ENCODE data around the gene NDP. TPM values are rescaled to one million over a fixed set of nuclear protein-coding genes. Genes with fewer than 3 reads are reported as not detected.
A peak's percentile ranks its signal among the peaks of the same experiment; 100 is the strongest.
"Not testable (repeated sequence)": the region's sequence is repeated elsewhere in the genome, so short reads cannot be mapped to it uniquely, and the experiment has no call there.

The NDP gene
- total RNA-seq, 1 experiment from 2014 or later = 0.08 TPM

DNA sequence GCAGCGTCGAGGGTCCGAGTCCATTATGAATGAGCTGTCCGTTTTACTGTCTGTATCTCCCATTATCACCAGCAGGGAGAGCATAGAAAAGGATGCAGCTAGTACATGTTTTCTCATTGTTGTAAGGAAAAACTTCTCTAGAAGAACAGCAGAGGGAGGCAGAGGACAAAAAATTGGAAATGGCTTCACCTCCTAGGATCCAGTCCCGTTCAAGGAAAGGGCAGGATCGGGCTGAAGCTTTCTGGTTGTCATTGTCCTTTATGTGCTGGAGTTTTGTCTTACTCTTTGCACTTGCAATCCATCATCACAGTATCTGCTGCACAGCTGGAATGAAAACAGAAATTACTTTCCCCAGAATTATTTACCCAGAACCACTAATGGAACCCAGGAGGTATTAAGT lies 14.7 kb downstream of the NDP start:
- peak; percentile 27 to 71 for DNase-seq
- Histone ChIP-seq H3K4me3 (no peak overlapping the region), H3K36me3 (no peaks in the 10 kb centered on the region), H3K27ac (no peak overlapping the region), H3K27me3 (no peaks in the 10 kb centered on the region), H3K4me1 (no peaks in the 10 kb centered on the region), H3K9me3 (replicated peaks) (no peaks in the 10 kb centered on the region)

DNA sequence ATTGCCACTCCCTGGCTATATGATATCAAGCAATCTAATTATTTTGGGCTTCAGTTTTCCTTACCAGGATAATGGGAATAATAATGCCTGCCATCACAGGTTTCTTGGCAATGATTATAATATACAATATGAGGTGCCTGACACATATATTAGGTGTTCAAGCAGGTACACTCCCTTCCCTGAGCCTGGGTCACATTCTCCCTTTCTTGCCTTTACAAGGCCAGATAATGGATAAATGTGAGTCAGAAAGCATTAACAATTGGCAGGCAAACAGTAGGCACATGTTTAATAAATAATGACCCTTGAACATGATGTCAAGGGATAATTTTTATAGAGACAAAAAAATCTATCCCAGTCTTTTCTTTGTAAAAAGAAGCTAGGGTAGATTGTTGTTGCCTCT lies 17.2 kb downstream of the NDP start:
- Histone ChIP-seq H3K9me3 (replicated peaks) (no peaks in the 10 kb centered on the region), H3K4me3 (no peak overlapping the region), H3K27ac (no peak overlapping the region), H3K4me1 (no peaks in the 10 kb centered on the region), H3K36me3 (no peaks in the 10 kb centered on the region), H3K27me3 (no peaks in the 10 kb centered on the region)
- DNase-seq = no peak

DNA sequence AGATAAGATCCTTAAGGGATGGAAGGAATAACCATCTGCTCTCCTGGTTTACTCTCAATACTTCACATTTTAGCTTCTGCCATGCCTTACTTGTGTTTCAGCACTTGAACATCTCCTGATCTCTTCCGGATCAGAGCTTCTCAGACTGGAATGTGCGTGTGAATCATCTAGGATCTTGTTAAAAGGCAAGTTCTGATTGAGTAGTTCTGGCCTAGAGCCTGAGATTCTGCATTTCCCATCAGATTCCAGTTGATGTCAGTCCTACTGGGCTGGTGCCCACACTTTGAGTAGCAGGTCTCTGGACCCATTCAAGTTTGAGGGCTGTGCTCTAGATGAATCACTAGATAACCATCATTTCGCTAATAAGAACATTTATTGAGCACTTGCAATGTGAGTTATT lies 20.0 kb downstream of the NDP start:
- no peaks in the 10 kb centered on the region for H3K9me3 ChIP-seq (replicated peaks)
- no peaks in the 10 kb centered on the region for H3K4me1 ChIP-seq
- H3K27me3 ChIP-seq = no peaks in the 10 kb centered on the region
- H3K4me3 ChIP-seq = no peak overlapping the region
- DNase-seq = no peak
- H3K36me3 ChIP-seq = no peaks in the 10 kb centered on the region
- H3K27ac ChIP-seq = no peak overlapping the region

DNA sequence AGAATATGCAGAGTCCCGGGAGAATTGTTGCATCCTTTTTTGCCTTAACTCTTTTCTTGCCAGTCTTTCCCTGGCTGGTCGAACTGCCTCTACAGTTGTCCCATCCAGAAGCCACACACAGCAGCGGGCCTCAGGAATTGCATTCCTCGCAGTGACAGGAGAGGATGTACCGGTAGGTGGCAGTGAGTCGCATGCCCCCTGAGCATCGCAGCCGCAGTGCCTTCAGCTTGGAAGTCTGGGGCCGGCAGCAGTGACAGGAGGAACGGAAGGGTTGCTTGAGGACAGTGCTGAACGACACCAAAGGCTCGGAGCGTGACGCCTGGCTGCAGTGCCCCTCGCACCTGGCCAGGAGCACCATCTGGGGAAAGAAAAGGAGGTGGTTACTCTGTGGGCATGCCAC lies 23.5 kb downstream of the NDP start:
- peak in 1 of 2 experiments; percentile 5 for DNase-seq
- no peak overlapping the region for H3K4me3 ChIP-seq
- H3K36me3 ChIP-seq = no peaks in the 10 kb centered on the region
- H3K9me3 ChIP-seq (replicated peaks) = no peaks in the 10 kb centered on the region
- no peaks in the 10 kb centered on the region for H3K27me3 ChIP-seq
- no peak overlapping the region for H3K27ac ChIP-seq
- no peaks in the 10 kb centered on the region for H3K4me1 ChIP-seq

DNA sequence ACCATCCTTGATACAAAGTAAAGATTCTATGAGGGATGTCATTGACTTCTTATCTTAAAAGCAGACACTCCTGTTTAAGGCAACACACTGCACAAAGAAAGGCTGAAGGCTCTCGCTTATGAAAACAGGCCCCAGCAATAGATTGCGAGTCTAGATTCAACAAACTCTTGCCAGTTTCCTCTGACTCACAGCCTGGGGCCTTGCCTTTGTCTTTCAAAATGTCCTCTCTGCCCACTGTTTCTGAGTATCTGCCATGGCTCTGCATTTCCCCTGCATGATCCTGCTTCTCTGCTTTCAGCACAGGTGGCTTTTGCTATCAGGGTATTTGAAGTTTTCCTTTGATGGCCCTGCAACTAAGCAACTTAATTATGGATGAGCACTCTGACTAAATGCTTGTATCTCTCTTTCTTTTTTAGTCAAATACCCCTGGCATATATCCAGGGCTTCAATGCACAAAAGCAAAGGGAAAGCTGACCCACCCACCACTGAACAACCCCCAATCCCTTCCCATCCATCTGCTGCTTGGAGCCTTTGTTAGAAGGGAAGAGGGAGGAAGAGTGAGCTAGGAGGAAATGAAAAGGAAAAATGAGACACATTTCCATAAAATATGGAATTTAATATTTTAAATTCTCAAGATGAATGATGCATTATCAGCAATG lies 32.2 kb downstream of the NDP start:
- H3K27ac ChIP-seq = no peak overlapping the region
- DNase-seq = no peak

DNA sequence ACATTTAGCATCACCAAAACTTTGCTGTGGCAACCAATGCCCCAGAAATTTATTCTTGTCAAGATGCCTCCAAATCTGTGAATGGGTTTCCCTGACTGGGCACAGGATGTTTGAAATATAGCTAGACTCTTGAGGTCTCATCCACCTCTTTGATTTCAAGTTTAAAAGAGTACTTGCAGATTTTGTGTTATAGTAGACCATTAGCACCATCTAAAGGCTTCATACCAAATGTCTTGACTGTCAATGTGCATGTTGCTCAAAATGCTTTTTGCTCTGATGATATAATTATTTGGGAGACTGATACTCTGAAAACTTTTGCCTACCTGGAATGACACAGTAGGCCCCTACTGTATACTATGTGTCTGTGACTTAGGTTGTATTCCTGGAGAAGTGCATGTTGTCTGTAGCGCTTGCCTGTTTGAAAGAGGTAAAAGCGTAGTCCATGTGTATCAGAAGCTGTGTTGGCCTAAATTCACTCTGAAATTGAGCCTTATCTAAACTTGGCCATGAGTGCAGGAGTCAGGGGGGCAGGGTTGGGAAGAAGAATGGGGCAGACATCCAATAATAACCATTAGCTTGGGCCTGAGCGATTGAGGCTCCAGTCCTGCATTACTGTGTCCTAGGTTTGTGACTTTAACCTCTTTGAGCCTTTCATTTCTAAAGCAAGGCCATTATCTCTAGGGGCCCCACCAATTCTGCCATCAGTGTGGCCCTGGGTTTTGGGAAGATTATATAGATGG lies 33.8 kb downstream of the NDP start:
- no peak for DNase-seq
- H3K27ac ChIP-seq = no peak overlapping the region
- no peak overlapping the region for H3K4me3 ChIP-seq
- no peaks in the 10 kb centered on the region for H3K27me3 ChIP-seq
- H3K36me3 ChIP-seq = no peaks in the 10 kb centered on the region
- no peaks in the 10 kb centered on the region for H3K4me1 ChIP-seq
- no peaks in the 10 kb centered on the region for H3K9me3 ChIP-seq (replicated peaks)

More for the DNA sequence above, 32.2 kb downstream of the NDP start:
- Histone ChIP-seq H3K36me3 (no peaks in the 10 kb centered on the region), H3K27me3 (no peaks in the 10 kb centered on the region), H3K9me3 (replicated peaks) (no peaks in the 10 kb centered on the region), H3K4me3 (no peak overlapping the region), H3K4me1 (no peaks in the 10 kb centered on the region)

DNA sequence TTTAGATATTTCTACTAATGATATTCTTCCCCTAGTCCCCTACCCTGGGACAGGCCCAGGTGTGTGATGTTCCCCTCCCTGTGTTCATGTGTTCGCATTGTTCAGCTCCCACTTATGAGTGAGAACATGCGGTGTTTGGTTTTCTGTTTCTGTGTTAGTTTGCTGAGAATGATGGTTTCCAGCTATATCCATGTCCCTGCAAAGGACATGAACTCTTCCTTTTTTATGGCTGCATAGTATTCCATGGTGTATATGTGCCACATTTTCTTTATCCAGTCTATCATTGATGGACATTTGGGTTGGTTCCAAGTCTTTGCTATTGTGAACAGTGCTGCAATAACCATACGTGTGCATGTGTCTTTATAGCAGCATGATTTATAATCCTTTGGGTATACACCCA lies 51.2 kb downstream of the NDP start:
- H3K36me3 ChIP-seq; H3K4me3 ChIP-seq; H3K4me1 ChIP-seq; H3K27ac ChIP-seq; H3K9me3 ChIP-seq (replicated peaks); H3K27me3 ChIP-seq; DNase-seq: not testable (repeated sequence)

DNA sequence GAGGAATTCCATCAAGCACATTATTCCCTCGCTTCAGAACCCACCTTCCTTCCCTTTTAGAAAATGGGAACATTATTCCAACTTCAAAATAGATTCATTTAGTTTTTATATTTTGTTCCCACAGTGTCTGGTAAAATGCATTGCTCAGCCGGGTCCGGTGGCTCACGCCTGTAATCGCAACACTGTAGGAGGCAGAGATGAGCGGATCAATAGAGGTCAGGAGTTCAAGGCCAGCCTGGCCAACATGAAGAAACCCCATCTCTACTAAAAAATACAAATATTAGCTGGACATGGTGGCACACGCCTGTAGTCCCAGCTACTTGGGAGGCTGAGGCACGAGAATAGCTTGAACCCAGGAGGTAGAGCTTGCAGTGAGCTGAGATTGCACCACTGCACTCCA lies 62.4 kb downstream of the NDP start:
- not testable (repeated sequence) for H3K36me3 ChIP-seq; H3K9me3 ChIP-seq (replicated peaks); H3K4me1 ChIP-seq; H3K27me3 ChIP-seq; H3K27ac ChIP-seq; H3K4me3 ChIP-seq; DNase-seq

DNA sequence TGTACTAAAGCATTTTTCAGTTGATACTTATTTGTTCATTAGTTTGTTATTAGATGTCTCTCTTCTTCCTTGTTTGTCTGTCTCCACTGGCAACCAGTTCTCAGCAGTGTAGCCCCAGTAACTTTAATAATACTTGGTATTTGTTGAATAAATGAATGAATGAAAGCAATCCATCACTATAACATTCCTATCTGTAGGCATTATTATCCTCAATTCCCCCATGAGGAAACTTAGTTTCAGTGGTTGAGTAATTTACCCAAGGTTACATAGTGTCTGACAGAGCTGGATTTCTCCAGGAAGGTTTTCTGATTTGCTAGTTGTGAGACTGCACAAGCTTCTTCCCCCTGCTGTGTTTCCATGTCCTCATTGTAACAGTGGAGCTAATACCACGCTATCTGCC lies 63.2 kb downstream of the NDP start:
- no peak for DNase-seq
- H3K4me1 ChIP-seq = no peaks in the 10 kb centered on the region
- no peaks in the 10 kb centered on the region for H3K9me3 ChIP-seq (replicated peaks)
- H3K36me3 ChIP-seq = no peaks in the 10 kb centered on the region
- H3K4me3 ChIP-seq = no peak overlapping the region
- H3K27me3 ChIP-seq = no peaks in the 10 kb centered on the region
- no peak overlapping the region for H3K27ac ChIP-seq

DNA sequence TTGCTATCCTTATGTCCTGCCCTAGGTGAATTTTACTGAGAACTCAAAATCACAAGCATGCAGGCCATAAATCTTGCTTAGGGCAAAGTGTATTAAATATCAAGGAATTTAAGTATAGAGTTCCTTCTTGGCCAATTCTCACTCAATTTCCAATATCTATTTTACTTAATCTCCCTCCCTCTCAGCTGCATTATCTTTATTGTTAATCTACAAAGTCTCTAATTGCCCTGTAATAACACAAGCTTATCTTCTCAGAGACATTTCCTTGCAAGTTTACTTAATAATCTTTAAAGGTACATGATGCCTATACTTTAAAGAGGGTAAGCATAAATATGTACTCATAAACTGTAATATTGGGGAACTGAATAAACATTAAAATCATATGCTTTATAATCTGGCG lies 64.0 kb downstream of the NDP start:
- Histone ChIP-seq H3K36me3 (no peaks in the 10 kb centered on the region), H3K27ac (no peak overlapping the region), H3K27me3 (no peaks in the 10 kb centered on the region), H3K4me1 (no peaks in the 10 kb centered on the region), H3K9me3 (replicated peaks) (no peaks in the 10 kb centered on the region), H3K4me3 (no peak overlapping the region)
- DNase-seq = no peak

DNA sequence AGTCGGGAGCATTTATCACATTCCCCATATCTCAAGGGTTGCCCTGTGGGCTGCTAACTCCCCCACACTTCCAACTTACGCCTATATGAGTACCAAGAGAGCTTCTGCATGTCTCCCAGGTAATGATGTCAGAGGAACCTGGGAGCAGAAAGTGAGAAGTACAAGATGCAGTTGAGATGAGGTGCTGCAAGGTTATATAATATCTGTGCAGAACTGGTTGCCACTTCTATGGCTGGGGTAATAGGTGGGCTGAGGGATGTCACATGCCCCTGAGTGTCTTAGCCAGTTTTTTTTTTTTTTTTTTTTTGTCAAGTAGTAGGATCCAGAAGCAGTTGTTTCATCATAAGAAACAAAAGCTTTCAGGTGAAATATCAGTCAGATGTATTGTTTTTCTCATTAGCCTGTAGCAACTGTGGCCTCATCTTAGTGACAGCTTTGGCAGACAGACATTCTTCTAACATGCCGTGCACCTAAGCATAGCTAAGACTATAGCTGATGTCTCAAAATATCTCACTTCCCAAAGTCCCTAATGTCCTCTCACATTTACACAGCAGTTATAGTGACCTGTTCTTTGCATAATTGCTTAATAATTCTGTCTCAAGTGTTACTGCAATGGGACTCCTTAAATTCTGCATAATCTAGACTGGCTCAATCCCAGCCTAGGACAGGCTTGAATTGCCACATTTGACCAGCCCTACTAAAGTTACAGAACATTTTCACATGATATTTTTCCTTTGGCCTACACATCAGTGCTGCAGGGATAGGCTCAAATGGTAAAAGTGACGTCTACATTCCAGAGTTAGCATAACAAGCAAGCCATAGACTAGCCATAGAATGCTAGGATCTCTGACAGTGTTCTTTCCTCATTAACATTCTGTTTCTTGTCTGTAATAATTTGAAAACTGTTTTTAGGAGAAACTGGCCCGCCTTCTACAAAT lies 73.0 kb downstream of the NDP start:
- no peak overlapping the region for H3K4me3 ChIP-seq
- H3K27ac ChIP-seq = no peak overlapping the region
- H3K36me3 ChIP-seq = no peaks in the 10 kb centered on the region
- no peaks in the 10 kb centered on the region for H3K4me1 ChIP-seq
- no peaks in the 10 kb centered on the region for H3K27me3 ChIP-seq
- DNase-seq = no peak
- H3K9me3 ChIP-seq (replicated peaks) = no peaks in the 10 kb centered on the region

Other genes starting within 250 kb of the NDP start
- gene MAOB, start 90.9 kb downstream of the NDP start, total RNA-seq (2014; rRNA removed; shearing (Covaris generic)) = not detected in 2 replicates

Measured in SJCRH30 (cell line).